HG03442 (cell line): ENCODE measurements around the gene CAMTA1.

Experiments used
- ATAC-seq: cut with Tn5 transposase; IDR thresholded peaks from one replicate; pipeline ENCODE4 v1.9.1; 2021; ENCODE audit warnings: mild to moderate bottlenecking, moderate library complexity; ENCODE audit not compliant: unreplicated experiment

CAMTA1 gene

GRCh38 chr1:7669559-7670311 lies 884.5 kb downstream of the CAMTA1 start:
- no peak for ATAC-seq

GRCh38 chr1:7670334-7671145 lies 885.3 kb downstream of the CAMTA1 start:
- no peak for ATAC-seq

GRCh38 chr1:7671146-7671465 lies 885.9 kb downstream of the CAMTA1 start:
- ATAC-seq = no peak

DNA sequence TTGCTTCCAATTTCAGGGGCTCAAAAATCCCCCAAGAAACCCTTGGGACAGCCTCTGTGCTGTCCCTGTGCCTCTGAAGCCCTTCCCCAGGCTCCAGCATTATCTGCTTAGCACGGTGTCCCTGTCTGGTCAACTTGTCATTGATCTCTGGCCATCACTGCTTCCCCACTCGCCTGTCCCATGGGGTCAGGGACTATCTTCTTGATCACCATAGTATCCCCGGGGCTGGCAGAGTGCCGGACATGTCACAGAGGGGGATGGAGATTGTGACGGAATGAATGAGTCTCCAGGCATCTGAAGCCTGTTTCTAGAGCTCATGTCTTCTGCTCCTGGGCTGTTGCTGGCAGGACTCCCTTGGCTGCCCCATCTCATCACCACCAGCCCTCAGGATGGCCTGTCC lies 886.4 kb downstream of the CAMTA1 start:
- no peak for ATAC-seq

DNA sequence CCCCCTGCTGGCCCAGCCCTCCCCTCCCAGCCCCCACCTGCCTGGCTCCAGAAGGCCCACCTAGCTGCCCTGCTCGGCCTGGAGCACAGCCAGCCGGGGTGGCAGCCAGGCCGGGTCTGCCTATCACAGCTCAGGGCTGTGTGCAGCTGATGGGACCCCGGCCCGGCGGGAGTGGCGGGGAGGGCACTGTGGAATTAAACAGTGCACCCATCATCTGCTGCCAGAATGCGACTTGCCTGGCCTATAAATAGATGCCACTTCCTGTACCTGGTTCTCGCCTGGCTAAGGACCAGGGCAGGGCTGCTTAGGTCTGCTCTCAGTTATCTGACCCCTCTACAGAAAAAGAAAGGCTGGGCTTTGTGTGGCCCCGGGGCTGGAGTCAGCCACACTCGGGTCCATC lies 887.6 kb downstream of the CAMTA1 start:
- ATAC-seq = no peak

GRCh38 chr1:7674972-7675371 lies 889.7 kb downstream of the CAMTA1 start:
- no peak for ATAC-seq

DNA sequence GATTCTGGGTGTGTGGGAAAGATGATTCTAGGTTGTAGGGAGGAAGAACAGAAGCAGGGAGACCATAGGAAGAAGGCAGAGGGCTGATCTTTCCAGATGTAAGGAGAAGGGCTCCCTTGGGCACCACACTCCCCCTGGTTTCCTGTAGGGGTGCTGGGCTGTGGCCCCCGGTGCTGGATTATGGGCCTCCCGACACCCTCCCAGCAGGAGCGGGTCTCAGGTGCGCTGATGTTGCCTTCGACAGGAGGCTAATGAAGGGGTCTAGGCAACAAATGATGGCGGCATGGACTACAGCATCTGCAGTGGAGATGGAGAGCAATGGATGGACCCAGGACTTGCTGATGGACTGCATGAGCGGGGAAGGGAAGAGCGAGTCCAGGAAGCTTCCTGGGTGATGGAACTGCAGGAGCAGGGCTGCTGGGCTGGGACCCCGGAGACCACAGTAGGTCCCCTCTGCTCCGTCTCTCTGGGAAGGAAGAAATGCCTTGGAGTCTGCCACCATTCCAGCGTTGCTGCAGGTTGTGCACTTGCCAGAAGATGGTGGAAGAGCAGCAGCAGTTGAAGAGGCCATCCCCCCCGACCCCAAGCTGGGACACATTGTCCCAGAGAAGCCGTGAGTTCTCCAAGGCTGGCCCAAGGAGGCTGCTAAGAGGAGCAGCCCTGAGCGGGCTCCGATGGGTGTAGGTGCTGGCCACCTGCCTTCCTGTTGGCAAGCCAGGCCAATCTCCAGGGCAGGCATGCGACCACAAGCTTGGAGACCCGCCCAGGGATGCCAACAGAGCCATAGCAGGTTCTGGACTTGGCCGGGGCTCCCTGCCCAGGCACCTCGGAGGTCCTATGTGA lies 890.4 kb downstream of the CAMTA1 start:
- ATAC-seq = no peak

DNA sequence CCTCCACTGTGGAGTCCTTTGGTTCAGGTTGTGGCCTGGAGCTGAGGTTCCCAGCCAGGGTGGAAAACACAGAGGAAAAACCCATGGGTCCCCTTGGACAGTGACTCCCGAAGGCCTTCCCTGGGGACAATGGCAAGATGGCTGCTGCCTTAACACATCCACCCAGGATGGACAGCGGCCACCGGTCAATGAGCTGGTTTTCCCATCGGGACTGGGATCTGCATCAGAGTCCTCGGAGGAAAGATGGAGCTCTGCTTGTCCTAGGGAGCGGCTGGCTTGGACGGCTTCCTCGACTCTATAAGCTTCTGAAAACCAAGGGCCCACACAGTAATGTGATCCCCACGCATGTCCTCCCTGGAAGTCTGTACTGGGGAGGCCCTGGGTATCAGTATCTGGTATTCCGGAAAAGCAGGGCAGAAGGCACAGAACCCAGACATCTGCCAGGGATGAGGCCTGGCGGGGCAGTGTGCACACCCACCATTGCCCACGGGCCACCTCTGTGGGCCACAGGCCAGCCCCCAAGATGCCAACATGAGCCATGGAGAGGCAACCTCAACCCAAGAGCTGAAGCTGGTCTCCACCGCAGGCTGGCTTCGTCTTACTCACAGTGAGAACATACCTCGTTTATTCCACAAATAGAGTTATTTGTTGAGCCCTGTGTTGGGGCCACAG lies 891.2 kb downstream of the CAMTA1 start:
- ATAC-seq = no peak

GRCh38 chr1:7677111-7677510 lies 891.9 kb downstream of the CAMTA1 start:
- no peak for ATAC-seq

DNA sequence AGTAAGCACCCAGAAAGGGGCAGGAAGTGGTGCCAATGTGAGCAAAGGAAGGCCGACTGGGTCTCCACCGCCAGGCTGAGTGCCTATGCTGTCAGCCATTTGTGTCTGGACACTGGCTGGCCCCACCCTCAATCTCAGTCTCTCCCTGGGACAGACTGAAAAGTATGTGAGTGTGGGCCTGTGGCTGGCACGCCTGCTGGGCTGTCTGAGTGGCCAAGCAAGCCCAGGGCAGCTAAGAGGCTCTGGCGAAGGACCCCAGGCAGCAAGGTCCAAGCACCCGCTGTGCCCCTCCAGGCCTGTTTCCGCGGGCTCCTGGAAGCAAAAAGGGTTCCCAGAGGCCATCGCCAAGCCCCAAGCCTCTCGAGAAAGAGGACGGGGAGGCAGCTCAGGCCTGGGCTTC lies 892.6 kb downstream of the CAMTA1 start:
- no peak for ATAC-seq

GRCh38 chr1:7678491-7679158 lies 893.4 kb downstream of the CAMTA1 start:
- ATAC-seq = no peak

- ATAC-seq = no peak
These were observed 894.1 kb downstream of the CAMTA1 start for GRCh38 chr1:7679159-7679872.

GRCh38 chr1:7679873-7680206 lies 894.6 kb downstream of the CAMTA1 start:
- ATAC-seq = no peak

DNA sequence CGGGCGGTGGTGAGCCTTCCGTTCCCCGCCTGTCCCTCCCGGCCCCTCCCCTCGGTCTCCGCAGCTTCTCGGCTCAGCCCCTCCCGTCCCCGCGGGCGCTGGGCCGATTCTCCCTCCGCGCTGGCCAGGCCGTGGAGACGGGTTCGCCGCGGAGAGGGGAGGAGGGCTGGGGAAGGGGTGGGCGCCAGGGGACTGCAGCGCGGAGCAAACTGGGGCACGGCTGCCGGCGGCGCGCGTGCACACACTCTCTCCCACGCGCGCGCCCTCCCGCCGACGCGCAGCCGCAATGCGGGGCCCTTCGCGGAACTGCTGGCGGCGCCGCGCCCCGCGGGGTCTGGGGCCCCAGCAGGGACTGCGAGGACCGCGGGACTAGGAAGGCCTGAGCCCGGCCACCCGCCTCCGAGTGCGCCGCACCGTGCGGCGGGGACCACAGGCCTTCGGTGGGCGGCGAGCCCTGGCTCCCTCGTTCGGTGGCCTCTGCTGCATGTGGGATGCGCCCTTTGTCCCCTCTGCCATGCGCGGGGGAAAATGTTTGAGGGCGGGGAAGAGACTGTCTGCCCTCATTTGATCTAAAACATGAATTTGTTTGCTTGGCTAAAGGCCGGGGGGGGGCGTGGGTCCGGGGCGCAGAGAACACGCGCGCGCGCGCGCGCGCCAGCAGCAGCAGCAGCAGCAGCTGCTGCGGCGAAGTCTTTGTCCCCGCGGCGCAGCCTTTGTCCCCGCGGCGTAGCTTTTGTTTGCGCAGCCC lies 895.1 kb downstream of the CAMTA1 start:
- no peak for ATAC-seq

DNA sequence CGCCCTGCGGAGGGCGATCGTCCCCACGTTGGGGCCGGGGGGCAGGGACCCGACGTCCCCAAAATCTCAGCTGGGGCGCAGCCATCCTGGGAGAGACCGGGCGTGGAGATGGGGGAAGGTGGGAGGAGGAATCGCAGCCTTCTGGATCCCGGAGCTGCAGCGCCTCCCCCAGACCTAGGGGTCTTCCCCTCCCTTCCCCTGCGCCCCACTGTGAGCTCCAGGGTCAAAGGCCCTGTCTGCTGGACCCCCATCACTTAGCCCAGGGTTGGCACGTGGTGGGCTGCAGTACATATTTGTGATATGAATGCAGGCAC lies 895.7 kb downstream of the CAMTA1 start:
- no peak for ATAC-seq

- ATAC-seq = no peak
These were observed 896.1 kb downstream of the CAMTA1 start for GRCh38 chr1:7681401-7681800.

GRCh38 chr1:7683521-7683920 lies 898.3 kb downstream of the CAMTA1 start:
- no peak for ATAC-seq

DNA sequence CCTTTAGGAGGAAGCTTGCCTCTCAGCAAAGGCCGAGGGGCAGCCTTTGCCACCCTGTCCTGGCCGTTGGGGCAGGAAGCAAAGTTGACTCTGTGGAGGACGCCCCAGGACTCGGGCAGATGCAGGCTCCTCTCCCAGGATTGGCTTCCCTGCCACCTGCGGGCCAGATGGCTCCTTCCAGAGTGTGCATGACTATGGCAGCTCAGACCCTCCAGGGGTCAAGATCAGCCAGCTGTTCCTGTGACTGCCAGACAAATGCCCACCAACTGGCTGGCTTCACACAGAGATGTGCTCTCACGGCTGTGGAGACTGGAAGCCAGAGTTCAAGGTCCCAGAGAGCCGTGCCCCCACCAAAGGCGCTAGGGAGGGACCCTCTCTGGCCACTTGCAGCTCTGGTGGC lies 898.9 kb downstream of the CAMTA1 start:
- ATAC-seq = no peak

DNA sequence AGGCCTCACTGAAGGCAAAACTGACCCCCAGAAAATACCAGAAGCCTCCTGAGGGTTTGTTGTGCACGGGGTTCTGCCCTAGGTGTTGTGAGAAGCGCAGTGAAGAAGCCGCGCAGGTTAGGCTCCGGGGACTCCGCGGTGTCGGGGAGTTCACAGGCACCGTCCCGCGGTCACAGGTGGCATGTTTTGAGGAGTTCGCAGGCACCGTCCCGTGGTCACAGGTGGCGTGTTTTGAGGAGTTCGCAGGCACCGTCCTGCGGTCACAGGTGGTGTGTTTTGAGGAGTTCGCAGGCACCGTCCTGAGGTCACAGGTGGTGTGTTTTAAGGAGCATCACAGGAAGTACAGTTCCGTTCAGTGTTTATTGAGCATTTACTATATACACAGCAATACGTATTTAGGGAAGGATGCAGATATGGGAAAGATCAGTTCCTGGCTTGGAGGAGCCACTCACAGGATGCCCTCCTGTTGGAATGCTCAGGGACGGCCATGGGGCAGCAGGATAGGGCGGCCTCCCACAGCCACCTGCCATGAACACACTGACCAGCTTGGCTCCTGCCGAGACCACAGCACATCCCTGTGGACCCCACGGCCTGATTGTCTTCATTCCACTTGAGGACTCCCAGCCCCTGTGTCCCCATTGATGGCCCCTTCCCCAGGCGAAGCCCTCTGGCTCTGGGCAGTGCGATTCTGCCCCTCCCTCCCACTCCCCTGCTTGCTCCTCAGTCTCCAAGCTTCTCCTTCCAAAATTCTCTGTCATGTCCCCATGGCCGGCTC lies 899.8 kb downstream of the CAMTA1 start:
- no peak for ATAC-seq
